ENCODE data around the gene AQP12B.

- TF ChIP-seq CTCF (IDR thresholded peaks at IDR 0.05; ENCODE audit: low read depth, low read length) = no peak
- no peak for TF ChIP-seq EZH2phosphoT487 (IDR thresholded peaks at IDR 0.05; ENCODE audit: low read depth)
These were observed 24.5 kb upstream of the AQP12B start for GRCh38 chr2:240707043-240707756.

Measured in OCI-LY3 (cell line).